Transverse colon (tissue), 4 donors: Measurements from ENCODE around the gene SEMA3C. TPM values are rescaled to one million over a fixed set of nuclear protein-coding genes. Genes with fewer than 3 reads are reported as not detected.

Source experiments
- DNase-seq: peaks from one replicate; pipeline ENCODE4 v3.0.0-alpha.2; 2019
- H3K27ac ChIP-seq, 4 donors: fragments of 200-600 bp; sonication (generic); 2 replicates each; pipeline ENCODE4 v1.5.1; 2016 to 2018; ENCODE audit warnings: inconsistent platforms in 4 of 4
- H3K27me3 ChIP-seq: fragments of 200-600 bp; sonication (generic); 2 replicates; pipeline ENCODE4 v1.5.1; 2017; ENCODE audit warnings: inconsistent platforms
- H3K36me3 ChIP-seq, 4 donors: fragments of 200-600 bp; sonication (generic); 2 replicates each; pipeline ENCODE4 v1.5.1; 2017 to 2019; ENCODE audit warnings: inconsistent platforms in 4 of 4
- H3K4me1 ChIP-seq, 4 donors: fragments of 200-600 bp; sonication (generic); 2 replicates each; pipeline ENCODE4 v1.5.1; 2017 to 2020; ENCODE audit warnings: inconsistent platforms in 4 of 4
- H3K4me3 ChIP-seq, 4 donors: fragments of 200-600 bp; sonication (generic); 1 replicate in 1 of 4; 2 replicates in 3 of 4; pipeline versions ENCODE4 v1.5.1 to v1.6.1; 2017 to 2019; ENCODE audit warnings: inconsistent platforms in 4 of 4
- H3K9me3 ChIP-seq, 2 donors: fragments of 200-600 bp; sonication (generic); 2 replicates each; pipeline ENCODE4 v1.5.1; 2017 to 2019; ENCODE audit warnings: inconsistent platforms in 2 of 2
- EP300 ChIP-seq: sonication (generic); formaldehyde crosslinking; IDR thresholded peaks from one replicate; pipeline ENCODE4 v1.6.1; 2017; ENCODE audit warnings: antibody characterized with exemption, low read depth
- POLR2A ChIP-seq: fragments of 450-650 bp; IDR thresholded peaks from one replicate; pipeline ENCODE4 v1.6.1; 2016; ENCODE audit warnings: antibody characterized with exemption, mild to moderate bottlenecking, moderate library complexity
- POLR2AphosphoS5 ChIP-seq, 3 donors: sonication (generic); formaldehyde crosslinking; IDR thresholded peaks; one replicate each; pipeline ENCODE4 v1.6.1; 2016; ENCODE audit warnings: antibody characterized with exemption in 3 of 3
- WGBS, 2 donors: methylation state at CpG; one replicate each; pipeline ENCODE4 v1.1.5; 2018; ENCODE audit warnings: low coverage in 1 of 2; 5-methylcytosine and 5-hydroxymethylcytosine counted together
- in situ Hi-C, 4 donors: fragments of 200-750 bp; cut with MboI; loops; one replicate each; pipeline versions ENCODE4 v1.15.0 to v1.15.1; 2017; ENCODE audit warnings: low sequenced_read_pairs in 3 of 4, low pct_ligation_motif_present in 1 of 4, low pct_unique_long_range_greater_than_20kb in 1 of 4
- intact Hi-C: fragments of 100-400 bp; cut with DNase I; formaldehyde crosslinking; loops from one replicate; pipeline ENCODE4 v1.15.1; 2023; ENCODE audit warnings: low total_unique reads
- total RNA-seq, 4 donors: library from RNA; depleted of rRNA; stranded (reverse); fragments of >200 nt; gene quantifications; one replicate each; pipeline ENCODE4 v1.1.0, GENCODE V29; 2016
- TF ChIP-seq, protein P1 (sequence below), 5 experiments: fragments of 200-600 bp in 3 of 5; fragments of 450-650 bp in 2 of 5; sonication (generic) in 3 of 5; IDR thresholded peaks; 1 replicate in 2 of 5; 2 replicates in 3 of 5; pipeline ENCODE4 v1.5.1; 2016 to 2017; ENCODE audit warnings: antibody characterized with exemption in 5 of 5, inconsistent platforms in 3 of 5, mild to moderate bottlenecking in 2 of 5, moderate library complexity in 1 of 5

The SEMA3C gene
- total RNA-seq, 4 donors from 2014 or later = 34.0 to 83.8 (median 79.9) TPM

DNA sequence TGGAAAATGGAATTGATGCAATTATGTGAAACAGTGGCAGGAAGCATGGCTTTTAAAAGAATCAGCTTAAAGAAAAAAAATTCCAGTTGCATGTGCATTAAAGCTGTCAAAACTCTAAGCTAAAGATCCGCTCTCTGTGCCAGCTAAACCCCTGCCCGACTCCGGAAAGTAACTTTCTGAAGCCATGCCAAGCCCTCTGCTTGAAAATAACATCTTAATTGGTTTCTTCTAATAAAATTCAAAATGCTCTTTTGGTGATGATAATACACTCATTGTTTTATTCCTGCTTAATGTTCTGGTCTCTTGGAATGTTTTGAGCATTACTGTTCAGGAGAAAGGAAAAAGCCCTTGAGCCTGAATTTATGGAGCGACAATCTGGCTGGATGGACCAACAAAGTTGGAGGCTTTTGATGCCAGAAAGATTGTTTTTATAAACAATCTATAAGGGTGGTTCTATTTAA, 11.7 kb downstream of the SEMA3C start:
- in situ Hi-C loops = loop anchor here (25.0 kb wide), 2 partner anchors 195 to 555 kb away; no protein-coding TSS in a partner anchor

DNA sequence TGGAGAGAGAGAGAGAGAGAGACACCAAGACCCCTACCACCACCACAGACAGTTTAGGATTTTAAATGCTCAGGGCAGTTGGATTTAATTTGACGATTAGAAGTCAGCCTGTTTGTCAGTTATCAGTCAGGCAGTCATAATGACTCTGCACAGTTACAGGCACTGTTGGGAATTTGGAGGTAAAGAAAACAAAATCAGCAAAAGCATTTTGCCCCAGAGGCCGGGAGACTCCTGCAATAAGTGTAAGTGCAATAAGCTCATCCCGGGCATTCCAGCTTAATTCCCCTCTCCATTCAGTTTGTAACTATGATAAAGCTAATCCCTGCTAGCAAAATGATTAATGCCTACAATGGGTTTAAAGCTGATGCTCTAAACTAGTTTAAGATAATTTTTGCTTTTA, 13.5 kb downstream of the SEMA3C start:
- intact Hi-C loops (no loop called here), in situ Hi-C loops (loop anchor here (25.0 kb wide), 2 partner anchors 193 to 557 kb away; no protein-coding TSS in a partner anchor)
- Histone ChIP-seq H3K36me3 (no peaks in the 10 kb centered on the region), H3K4me1 (peaks cover 0 to 28% (median 5%) of the 10 kb centered on the region in 4 donors), H3K27me3 (no peaks in the 10 kb centered on the region), H3K27ac (no peak overlapping the region), H3K4me3 (no peak overlapping the region), H3K9me3 (no peaks in the 10 kb centered on the region)
- TF ChIP-seq POLR2A = no peak
- TF ChIP-seq, protein P1, sequence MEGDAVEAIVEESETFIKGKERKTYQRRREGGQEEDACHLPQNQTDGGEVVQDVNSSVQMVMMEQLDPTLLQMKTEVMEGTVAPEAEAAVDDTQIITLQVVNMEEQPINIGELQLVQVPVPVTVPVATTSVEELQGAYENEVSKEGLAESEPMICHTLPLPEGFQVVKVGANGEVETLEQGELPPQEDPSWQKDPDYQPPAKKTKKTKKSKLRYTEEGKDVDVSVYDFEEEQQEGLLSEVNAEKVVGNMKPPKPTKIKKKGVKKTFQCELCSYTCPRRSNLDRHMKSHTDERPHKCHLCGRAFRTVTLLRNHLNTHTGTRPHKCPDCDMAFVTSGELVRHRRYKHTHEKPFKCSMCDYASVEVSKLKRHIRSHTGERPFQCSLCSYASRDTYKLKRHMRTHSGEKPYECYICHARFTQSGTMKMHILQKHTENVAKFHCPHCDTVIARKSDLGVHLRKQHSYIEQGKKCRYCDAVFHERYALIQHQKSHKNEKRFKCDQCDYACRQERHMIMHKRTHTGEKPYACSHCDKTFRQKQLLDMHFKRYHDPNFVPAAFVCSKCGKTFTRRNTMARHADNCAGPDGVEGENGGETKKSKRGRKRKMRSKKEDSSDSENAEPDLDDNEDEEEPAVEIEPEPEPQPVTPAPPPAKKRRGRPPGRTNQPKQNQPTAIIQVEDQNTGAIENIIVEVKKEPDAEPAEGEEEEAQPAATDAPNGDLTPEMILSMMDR (IDR thresholded peaks at IDR 0.05) = no peak
- no peak for TF ChIP-seq EP300
- TF ChIP-seq POLR2AphosphoS5 (IDR thresholded peaks at IDR 0.05) = no peak
- no peak for DNase-seq
- WGBS, 2 donors = 63 to 83% methylated on average over 1 to 3 of the region's 3 CpGs

More for the DNA sequence above, 11.7 kb downstream of the SEMA3C start:
- no peak for TF ChIP-seq POLR2AphosphoS5 (IDR thresholded peaks at IDR 0.05)
- TF ChIP-seq EP300 = no peak
- no peak for TF ChIP-seq POLR2A
- TF ChIP-seq, protein P1 (IDR thresholded peaks at IDR 0.05) = no peak
- Histone ChIP-seq H3K27ac (peak overlapping the region in 1 of 4 donors; percentile 2), H3K36me3 (no peaks in the 10 kb centered on the region), H3K4me1 (peaks cover 0 to 10% (median 0%) of the 10 kb centered on the region in 4 donors), H3K9me3 (no peaks in the 10 kb centered on the region), H3K27me3 (no peaks in the 10 kb centered on the region), H3K4me3 (no peak overlapping the region)
- intact Hi-C loops = no loop called here
- WGBS, 2 donors = 59 to 66% methylated on average over 4 of the region's 4 CpGs
- no peak for DNase-seq

DNA sequence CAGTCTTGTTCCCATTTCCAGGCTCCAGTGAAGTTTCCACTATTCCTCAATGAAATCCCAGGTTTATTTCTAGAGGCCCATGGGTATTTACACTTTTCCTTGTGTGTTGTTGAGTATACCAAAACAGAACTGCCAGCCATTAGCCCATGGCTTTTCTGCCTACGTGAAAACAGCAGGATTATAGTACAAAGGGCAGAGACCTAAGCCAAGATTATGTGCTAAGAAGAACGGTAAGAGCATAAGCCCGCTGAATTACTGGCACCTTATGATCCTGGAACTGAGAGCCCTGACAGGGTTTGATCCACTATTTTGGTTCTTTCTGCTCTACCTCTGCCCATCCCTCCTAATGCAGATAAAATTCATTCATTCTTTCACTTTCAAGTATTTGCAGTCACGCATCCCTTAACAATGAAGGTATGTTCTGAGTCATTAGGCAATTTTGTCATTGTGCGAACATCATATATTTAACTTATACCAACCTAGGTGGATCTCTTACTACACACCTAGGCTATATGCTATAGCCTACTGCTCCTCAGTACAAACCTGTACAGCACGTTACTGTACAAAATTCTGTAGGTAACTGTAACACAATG, 16.0 kb downstream of the SEMA3C start:
- Histone ChIP-seq H3K36me3 (no peaks in the 10 kb centered on the region), H3K9me3 (no peaks in the 10 kb centered on the region), H3K27me3 (no peaks in the 10 kb centered on the region), H3K4me1 (peaks cover 0 to 33% (median 7%) of the 10 kb centered on the region in 4 donors), H3K4me3 (no peak overlapping the region), H3K27ac (no peak overlapping the region)
- 74 to 88% methylated on average over 5 to 6 of the region's 6 CpGs for WGBS, 2 donors
- TF ChIP-seq EP300 (no peak), POLR2A (no peak), POLR2AphosphoS5 (IDR thresholded peaks at IDR 0.05) (no peak)
- TF ChIP-seq, protein P1 (IDR thresholded peaks at IDR 0.05) = no peak
- intact Hi-C loops (no loop called here), in situ Hi-C loops (loop anchor here (25.0 kb wide), 2 partner anchors 191 to 559 kb away; no protein-coding TSS in a partner anchor)
- DNase-seq = no peak

DNA sequence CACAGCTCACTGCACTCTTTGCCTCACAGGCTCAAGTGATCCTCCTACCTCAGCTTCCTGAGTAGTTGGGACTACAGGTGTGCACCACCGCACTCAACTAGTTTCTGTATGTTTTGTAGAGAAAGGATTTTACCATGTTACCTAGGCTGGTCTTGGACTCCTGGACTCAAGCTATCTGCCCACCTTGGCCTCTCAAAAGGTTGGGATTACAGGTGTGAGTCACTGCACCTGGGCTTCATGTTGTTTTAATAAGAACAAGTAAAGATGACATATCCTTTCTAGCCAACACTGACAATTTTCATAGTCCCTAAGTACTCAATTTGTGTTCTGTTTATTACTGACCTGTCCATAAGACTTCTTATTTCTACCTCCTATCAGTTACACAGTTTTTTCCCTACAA, 16.8 kb downstream of the SEMA3C start:
- Histone ChIP-seq H3K36me3 (no peaks in the 10 kb centered on the region), H3K27me3 (no peaks in the 10 kb centered on the region), H3K9me3 (no peaks in the 10 kb centered on the region), H3K4me1 (peaks cover 0 to 39% (median 14%) of the 10 kb centered on the region in 4 donors), H3K4me3 (no peak overlapping the region), H3K27ac (peak overlapping the region in 3 of 4 donors; percentile 13 to 62 (median 22))
- no peak for DNase-seq
- intact Hi-C loops = no loop called here
- TF ChIP-seq EP300 = no peak
- no peak for TF ChIP-seq POLR2A
- TF ChIP-seq, protein P1 (IDR thresholded peaks at IDR 0.05) = no peak
- no peak for TF ChIP-seq POLR2AphosphoS5 (IDR thresholded peaks at IDR 0.05)
- in situ Hi-C loops = loop anchor here (25.0 kb wide), 2 partner anchors 190 to 560 kb away; no protein-coding TSS in a partner anchor
- 100% methylated on average over 1 of the region's 1 CpG; no CpG with 5 or more reads in 1 of the 2 donors for WGBS, 2 donors
